ENCODE results near the gene SDR42E2. TPM values are rescaled to one million over a fixed set of nuclear protein-coding genes. Genes with fewer than 3 reads are reported as not detected.

Gene SDR42E2
- polyA plus RNA-seq, 2 of the 4 experiments (the other 2 are of a cell fraction): not detected

- Histone ChIP-seq H3K4me3 (no peak overlapping the region), H3K27ac (no peak overlapping the region), H3K4me2 (no peak overlapping the region), H3K4me1 (no peaks in the 10 kb centered on the region), H3K9me3 (no peaks in the 10 kb centered on the region)
- no peak for TF ChIP-seq JUNB (IDR thresholded peaks at IDR 0.05)
- TF ChIP-seq USF2 (IDR thresholded peaks at IDR 0.05): no peak
- no peak for TF ChIP-seq HOXB5 (CRISPR knock-in tag; IDR thresholded peaks at IDR 0.05)
- TF ChIP-seq MAFK (IDR thresholded peaks at IDR 0.05; ENCODE audit: partially characterized antibody): no peak
- no peak for TF ChIP-seq ESRRA (IDR thresholded peaks at IDR 0.05; ENCODE audit: borderline replicate concordance, low read length)
- no peak for TF ChIP-seq JUN (IDR thresholded peaks at IDR 0.05)
- TF ChIP-seq EHF (CRISPR knock-in tag; IDR thresholded peaks at IDR 0.05): no peak
- TF ChIP-seq EHMT2 (IDR thresholded peaks at IDR 0.05; ENCODE audit: low read depth): no peak
- no peak for TF ChIP-seq PHF8 (IDR thresholded peaks at IDR 0.05; ENCODE audit: borderline replicate concordance, low read depth)
- TF ChIP-seq EP300 (IDR thresholded peaks at IDR 0.05): no peak
- no peak for TF ChIP-seq NPAS2 (CRISPR knock-in tag; IDR thresholded peaks at IDR 0.05; ENCODE audit: borderline replicate concordance)
- TF ChIP-seq ZSCAN20 (CRISPR knock-in tag; IDR thresholded peaks at IDR 0.05): no peak
- TF ChIP-seq RARB (CRISPR knock-in tag; IDR thresholded peaks at IDR 0.05): no peak
- no peak for TF ChIP-seq CTCF (IDR thresholded peaks at IDR 0.05)
- TF ChIP-seq BCL3 (IDR thresholded peaks at IDR 0.05): no peak
- TF ChIP-seq RNF2 (IDR thresholded peaks at IDR 0.05; ENCODE audit: borderline replicate concordance, low read depth): no peak
- ChIA-PET CTCF (interaction anchor here (1.3 kb wide), 1 partner anchor 9 kb away, joined by 3 read pairs; no protein-coding TSS in a partner anchor), POLR2A (no interaction called here)
- 66% methylated on average over 2 of the region's 2 CpGs for WGBS (ENCODE audit: missing lambda C conversion rate)
- FAIRE-seq (no peak), ATAC-seq (no peak), DNase-seq (ENCODE audit: low read depth in 1 of 2, low spot score in 1 of 2) (no peak)
Observed at GRCh38 chr16:22117609-22118008, 44.7 kb upstream of the SDR42E2 start.

GRCh38 chr16:22120440-22120839, 41.9 kb upstream of the SDR42E2 start:
- H3K27ac ChIP-seq: no peak overlapping the region
- no peak overlapping the region for H3K4me3 ChIP-seq
- no peak for FAIRE-seq
- ATAC-seq: no peak
- WGBS (ENCODE audit: missing lambda C conversion rate): 59% methylated on average over 3 of the region's 3 CpGs
- no peaks in the 10 kb centered on the region for H3K4me1 ChIP-seq
- ChIA-PET CTCF (interaction anchor here (1.0 to 1.2 kb wide), 2 partner anchors 10 to 120 kb away, joined by 3 read pairs; no protein-coding TSS in a partner anchor), POLR2A (no interaction called here)
- no peak for DNase-seq (ENCODE audit: low read depth in 1 of 2, low spot score in 1 of 2)
- no peak overlapping the region for H3K4me2 ChIP-seq
- no peaks in the 10 kb centered on the region for H3K9me3 ChIP-seq
- TF ChIP-seq ZSCAN20 (CRISPR knock-in tag; IDR thresholded peaks at IDR 0.05) (no peak), SREBF2 (IDR thresholded peaks at IDR 0.05) (no peak)

GRCh38 chr16:22122239-22122638, 40.1 kb upstream of the SDR42E2 start:
- no peak overlapping the region for H3K27ac ChIP-seq
- ATAC-seq (no peak), DNase-seq (ENCODE audit: low read depth in 1 of 2, low spot score in 1 of 2) (no peak), FAIRE-seq (no peak)
- no peak overlapping the region for H3K4me2 ChIP-seq
- POLR2A ChIA-PET: no interaction called here
- CTCF ChIA-PET: no interaction called here
- H3K4me1 ChIP-seq: no peaks in the 10 kb centered on the region
- no peaks in the 10 kb centered on the region for H3K9me3 ChIP-seq
- H3K4me3 ChIP-seq: no peak overlapping the region
- TF ChIP-seq CHD4 (IDR thresholded peaks at IDR 0.05; ENCODE audit: borderline replicate concordance): no peak
- TF ChIP-seq FOXS1 (CRISPR knock-in tag; IDR thresholded peaks at IDR 0.05): no peak
- TF ChIP-seq HEYL (CRISPR knock-in tag; IDR thresholded peaks at IDR 0.05): no peak
- TF ChIP-seq FOSB (CRISPR knock-in tag; IDR thresholded peaks at IDR 0.05): no peak
- TF ChIP-seq HES2 (IDR thresholded peaks at IDR 0.05): no peak
- no peak for TF ChIP-seq EHF (CRISPR knock-in tag; IDR thresholded peaks at IDR 0.05)
- TF ChIP-seq HOXB5 (CRISPR knock-in tag; IDR thresholded peaks at IDR 0.05): no peak
- TF ChIP-seq USF2 (IDR thresholded peaks at IDR 0.05): no peak
- TF ChIP-seq PBX3 (IDR thresholded peaks at IDR 0.05): no peak
- no peak for TF ChIP-seq RCOR1 (IDR thresholded peaks at IDR 0.05; ENCODE audit: low read depth, low read length)
- no peak for TF ChIP-seq RARB (CRISPR knock-in tag; IDR thresholded peaks at IDR 0.05)
- no peak for TF ChIP-seq CTCF (IDR thresholded peaks at IDR 0.05)
- no peak for TF ChIP-seq HDAC2 (IDR thresholded peaks at IDR 0.05)
- TF ChIP-seq POLR2A (IDR thresholded peaks at IDR 0.05; ENCODE audit: low read length): no peak
- TF ChIP-seq ZFP36 (IDR thresholded peaks at IDR 0.05; ENCODE audit: borderline replicate concordance, partially characterized antibody): no peak
- no peak for TF ChIP-seq MAFK (IDR thresholded peaks at IDR 0.05; ENCODE audit: partially characterized antibody)

All from A549 (cell line).